ENCODE measurements around the gene AARS2. TPM values are rescaled to one million over a fixed set of nuclear protein-coding genes. Genes with fewer than 3 reads are reported as not detected.

The AARS2 gene
- total RNA-seq, 4 donors from 2014 or later: 6.6 to 10.2 (median 7.8) TPM

- H3K27me3 ChIP-seq: no peaks in the 10 kb centered on the region
- 86% methylated on average over 9 of the region's 9 CpGs for WGBS
- H3K4me3 ChIP-seq: no peak overlapping the region
- DNase-seq (ENCODE audit: extremely low spot score): no peak
- no peaks in the 10 kb centered on the region for H3K9me3 ChIP-seq
- H3K36me3 ChIP-seq: peaks cover 17 to 53% (median 37%) of the 10 kb centered on the region in 4 donors
- intact Hi-C loops (cut with DNase I): no loop called here
- H3K27ac ChIP-seq (replicated peaks in 1 of 4): peak overlapping the region in 3 of 4 donors; percentile 92 to 97 (median 95)
- TF ChIP-seq POLR2A (IDR thresholded peaks at IDR 0.05; ENCODE audit: low read depth) (no peak), EP300 (IDR thresholded peaks at IDR 0.05) (no peak), POLR2AphosphoS5 (IDR thresholded peaks at IDR 0.05) (no peak)
- TF ChIP-seq, protein P1, sequence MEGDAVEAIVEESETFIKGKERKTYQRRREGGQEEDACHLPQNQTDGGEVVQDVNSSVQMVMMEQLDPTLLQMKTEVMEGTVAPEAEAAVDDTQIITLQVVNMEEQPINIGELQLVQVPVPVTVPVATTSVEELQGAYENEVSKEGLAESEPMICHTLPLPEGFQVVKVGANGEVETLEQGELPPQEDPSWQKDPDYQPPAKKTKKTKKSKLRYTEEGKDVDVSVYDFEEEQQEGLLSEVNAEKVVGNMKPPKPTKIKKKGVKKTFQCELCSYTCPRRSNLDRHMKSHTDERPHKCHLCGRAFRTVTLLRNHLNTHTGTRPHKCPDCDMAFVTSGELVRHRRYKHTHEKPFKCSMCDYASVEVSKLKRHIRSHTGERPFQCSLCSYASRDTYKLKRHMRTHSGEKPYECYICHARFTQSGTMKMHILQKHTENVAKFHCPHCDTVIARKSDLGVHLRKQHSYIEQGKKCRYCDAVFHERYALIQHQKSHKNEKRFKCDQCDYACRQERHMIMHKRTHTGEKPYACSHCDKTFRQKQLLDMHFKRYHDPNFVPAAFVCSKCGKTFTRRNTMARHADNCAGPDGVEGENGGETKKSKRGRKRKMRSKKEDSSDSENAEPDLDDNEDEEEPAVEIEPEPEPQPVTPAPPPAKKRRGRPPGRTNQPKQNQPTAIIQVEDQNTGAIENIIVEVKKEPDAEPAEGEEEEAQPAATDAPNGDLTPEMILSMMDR (IDR thresholded peaks at IDR 0.05): no peak
- peaks cover 26 to 61% (median 49%) of the 10 kb centered on the region in 4 donors for H3K4me1 ChIP-seq
These were observed 54.8 kb downstream of the AARS2 start for GRCh38 chr6:44258325-44258863.

- WGBS: 16% methylated on average over 14 of the region's 15 CpGs
- H3K4me3 ChIP-seq: peak overlapping the region; percentile 95 to 99 (median 98)
- TF ChIP-seq POLR2A (IDR thresholded peaks at IDR 0.05; ENCODE audit: low read depth) (no peak), EP300 (IDR thresholded peaks at IDR 0.05) (no peak), POLR2AphosphoS5 (IDR thresholded peaks at IDR 0.05) (no peak)
- TF ChIP-seq, protein P1 (IDR thresholded peaks at IDR 0.05): no peak
- no peaks in the 10 kb centered on the region for H3K9me3 ChIP-seq
- H3K27ac ChIP-seq (replicated peaks in 1 of 4): peak overlapping the region; percentile 92 to 97 (median 94)
- intact Hi-C loops (cut with DNase I): loop anchor here (2.0 kb wide), 1 partner anchor 85 kb away; no protein-coding TSS in a partner anchor
- H3K4me1 ChIP-seq: peaks cover 20 to 61% (median 47%) of the 10 kb centered on the region in 4 donors
- no peaks in the 10 kb centered on the region for H3K27me3 ChIP-seq
- peaks cover 22 to 59% (median 43%) of the 10 kb centered on the region in 4 donors for H3K36me3 ChIP-seq
- DNase-seq (ENCODE audit: extremely low spot score): no peak
These were observed 55.3 kb downstream of the AARS2 start for GRCh38 chr6:44257753-44258324.

GRCh38 chr6:44257025-44257752, 56.0 kb downstream of the AARS2 start, which contains the start of gene SLC35B2:
TSS of gene SLC35B2 (minus strand) at chr6:44257528. CDS start at chr6:44257410, 118 bp downstream.
- Histone ChIP-seq H3K36me3 (peaks cover 29 to 65% (median 49%) of the 10 kb centered on the region in 4 donors), H3K9me3 (no peaks in the 10 kb centered on the region), H3K4me3 (peak within 1 kb of the TSS; percentile 95 to 99 (median 98)), H3K27me3 (no peaks in the 10 kb centered on the region), H3K27ac (replicated peaks in 1 of 4) (peak within 1 kb of the TSS; percentile 92 to 97 (median 94)), H3K4me1 (peaks cover 19 to 59% (median 44%) of the 10 kb centered on the region in 4 donors)
- intact Hi-C loops (cut with DNase I): loop anchor here (2.0 kb wide), 1 partner anchor 84 kb away; no protein-coding TSS in a partner anchor
- WGBS: under 1% methylated on average over 23 of the region's 80 CpGs
- no peak for DNase-seq (ENCODE audit: extremely low spot score)
- TF ChIP-seq EP300 (IDR thresholded peaks at IDR 0.05) (no peak), POLR2AphosphoS5 (IDR thresholded peaks at IDR 0.05) (peak; percentile 44 to 83), POLR2A (IDR thresholded peaks at IDR 0.05; ENCODE audit: low read depth) (peak; percentile 66)
- TF ChIP-seq, protein P1 (IDR thresholded peaks at IDR 0.05): peak; percentile 85 to 91 (median 88)

GRCh38 chr6:44256775-44257024, 56.4 kb downstream of the AARS2 start:
- H3K9me3 ChIP-seq: no peaks in the 10 kb centered on the region
- 0% methylated on average over 6 of the region's 12 CpGs for WGBS
- DNase-seq (ENCODE audit: extremely low spot score): no peak
- peak overlapping the region; percentile 92 to 97 (median 94) for H3K27ac ChIP-seq (replicated peaks in 1 of 4)
- TF ChIP-seq, protein P1 (IDR thresholded peaks at IDR 0.05): no peak
- TF ChIP-seq POLR2AphosphoS5 (IDR thresholded peaks at IDR 0.05): no peak
- no peak for TF ChIP-seq EP300 (IDR thresholded peaks at IDR 0.05)
- TF ChIP-seq POLR2A (IDR thresholded peaks at IDR 0.05; ENCODE audit: low read depth): no peak
- H3K36me3 ChIP-seq: peaks cover 34 to 69% (median 54%) of the 10 kb centered on the region in 4 donors
- H3K4me1 ChIP-seq: peaks cover 19 to 59% (median 46%) of the 10 kb centered on the region in 4 donors
- intact Hi-C loops (cut with DNase I): loop anchor here (2.0 kb wide), 1 partner anchor 84 kb away; no protein-coding TSS in a partner anchor
- H3K27me3 ChIP-seq: no peaks in the 10 kb centered on the region
- peak overlapping the region; percentile 95 to 99 (median 98) for H3K4me3 ChIP-seq
